CD8-positive, alpha-beta memory T cell (primary cell): Measurements from ENCODE around the gene PAX7. TPM values are rescaled to one million over a fixed set of nuclear protein-coding genes. Genes with fewer than 3 reads are reported as not detected.
A peak's percentile ranks its signal among the peaks of the same experiment; 100 is the strongest.

Source experiments
- CTCF ChIA-PET: fragments of 350-600 bp; sonication (Branson Sonifier 250); formaldehyde crosslinking; loops from one replicate; lab custom pipeline; 2021; ENCODE audit warnings: antibody characterized with exemption; lab: Charles Lee
- POLR2A ChIA-PET: fragments of 350-600 bp; sonication (Branson Sonifier 250); formaldehyde crosslinking; loops from one replicate; lab custom pipeline; 2021; ENCODE audit warnings: antibody characterized with exemption; lab: Charles Lee
- DNase-seq, 5 donors: peaks; one replicate each; pipeline versions ENCODE4 v3.0.0 to v3.0.0-alpha.2; 2020 to 2022; ENCODE audit warnings: mixed read lengths in 1 of 5
- H3K27ac ChIP-seq: one replicate; pipeline ENCODE4 v1.7.0; 2013; ENCODE audit warnings: low read depth, mild to moderate bottlenecking, low read length, moderate library complexity
- H3K27me3 ChIP-seq: 2 replicates; pipeline ENCODE4 v1.7.0; 2013; ENCODE audit warnings: low read length, mild to moderate bottlenecking; ENCODE audit not compliant: insufficient read depth, poor library complexity, severe bottlenecking
- H3K36me3 ChIP-seq: 2 replicates; pipeline ENCODE4 v1.7.0; 2013; ENCODE audit warnings: mild to moderate bottlenecking, low read length, moderate library complexity; ENCODE audit not compliant: insufficient read depth
- H3K4me1 ChIP-seq: 2 replicates; pipeline ENCODE4 v1.7.0; 2013; ENCODE audit warnings: mild to moderate bottlenecking, low read length, moderate library complexity; ENCODE audit not compliant: insufficient read depth
- H3K4me3 ChIP-seq: 2 replicates; pipeline ENCODE4 v1.7.0; 2013; ENCODE audit warnings: mild to moderate bottlenecking, low read length
- H3K9me3 ChIP-seq: 2 replicates; pipeline ENCODE4 v1.7.0; 2013; ENCODE audit warnings: mild to moderate bottlenecking, low read length
- H3K27ac Mint-ChIP-seq, 8 donors: one replicate each; pipeline ENCODE4 v1.8.0; 2020 to 2021; ENCODE audit warnings: mixed read lengths in 8 of 8, mild to moderate bottlenecking in 6 of 8, inconsistent platforms in 3 of 8, moderate library complexity in 3 of 8
- H3K27me3 Mint-ChIP-seq, 2 donors: one replicate each; pipeline ENCODE4 v1.8.0; 2020 to 2021; ENCODE audit warnings: mixed read lengths in 2 of 2, mild to moderate bottlenecking in 1 of 2, moderate library complexity in 1 of 2
- H3K36me3 Mint-ChIP-seq, 3 donors: one replicate each; pipeline ENCODE4 v1.8.0; 2020 to 2021; ENCODE audit warnings: mixed read lengths in 3 of 3, inconsistent platforms in 1 of 3, mild to moderate bottlenecking in 1 of 3
- H3K4me1 Mint-ChIP-seq, 3 donors: one replicate each; pipeline ENCODE4 v1.8.0; 2020 to 2021; ENCODE audit warnings: mixed read lengths in 3 of 3, inconsistent platforms in 1 of 3, mild to moderate bottlenecking in 1 of 3
- H3K4me3 Mint-ChIP-seq, 7 donors: one replicate each; pipeline ENCODE4 v1.8.0; 2020 to 2021; ENCODE audit warnings: mixed read lengths in 7 of 7, mild to moderate bottlenecking in 6 of 7, moderate library complexity in 4 of 7, inconsistent platforms in 2 of 7
- H3K9me3 Mint-ChIP-seq, 5 donors: one replicate each; pipeline ENCODE4 v1.8.0; 2020 to 2022; ENCODE audit warnings: mixed read lengths in 5 of 5, mild to moderate bottlenecking in 3 of 5, moderate library complexity in 2 of 5, inconsistent platforms in 1 of 5
- polyA plus RNA-seq: library from polyadenylated mRNA; unstranded; fragments of 300-500 nt; fragmentation: Illumina TruSeq; gene quantifications from one replicate; pipeline ENCODE4 v1.2.3, GENCODE V29; 2021
- total RNA-seq, 2 experiments: library from RNA; stranded (reverse); gene quantifications; one replicate each; pipeline ENCODE4 v1.2.3, GENCODE V29; 2021

Gene PAX7
- total and polyA plus RNA-seq, 3 experiments from 2014 or later = not detected

GRCh38 chr1:18608534-18608933 is 22.1 kb upstream of the PAX7 start:
- Mint-ChIP-seq H3K4me3 (no peak overlapping the region), H3K27ac (no peak overlapping the region), H3K36me3 (no peaks in the 10 kb centered on the region), H3K4me1 (no peaks in the 10 kb centered on the region), H3K9me3 (no peaks in the 10 kb centered on the region), H3K27me3 (peaks cover 7 to 30% of the 10 kb centered on the region in 2 donors)
- H3K4me3 ChIP-seq = no peak overlapping the region
- no peak overlapping the region for H3K27ac ChIP-seq
- POLR2A ChIA-PET = no interaction called here
- H3K9me3 ChIP-seq = no peaks in the 10 kb centered on the region
- CTCF ChIA-PET = no interaction called here
- no peak for DNase-seq
- no peaks in the 10 kb centered on the region for H3K36me3 ChIP-seq
- H3K27me3 ChIP-seq = peaks cover 4% of the 10 kb centered on the region
- no peaks in the 10 kb centered on the region for H3K4me1 ChIP-seq

GRCh38 chr1:18611311-18611710 is 19.3 kb upstream of the PAX7 start:
- H3K9me3 Mint-ChIP-seq = no peaks in the 10 kb centered on the region
- H3K27ac Mint-ChIP-seq = no peak overlapping the region
- no peak overlapping the region for H3K4me3 Mint-ChIP-seq
- Histone ChIP-seq H3K27ac (no peak overlapping the region), H3K9me3 (no peaks in the 10 kb centered on the region), H3K4me3 (no peak overlapping the region), H3K36me3 (no peaks in the 10 kb centered on the region), H3K27me3 (peaks cover 4% of the 10 kb centered on the region), H3K4me1 (no peaks in the 10 kb centered on the region)
- H3K36me3 Mint-ChIP-seq = no peaks in the 10 kb centered on the region
- ChIA-PET POLR2A (no interaction called here), CTCF (no interaction called here)
- no peak for DNase-seq
- no peaks in the 10 kb centered on the region for H3K4me1 Mint-ChIP-seq
- peaks cover 3 to 33% of the 10 kb centered on the region in 2 donors for H3K27me3 Mint-ChIP-seq

GRCh38 chr1:18612073-18612472 is 18.6 kb upstream of the PAX7 start:
- Mint-ChIP-seq H3K4me1 (no peaks in the 10 kb centered on the region), H3K4me3 (no peak overlapping the region), H3K27me3 (peaks cover 3 to 37% of the 10 kb centered on the region in 2 donors), H3K9me3 (no peaks in the 10 kb centered on the region), H3K27ac (no peak overlapping the region), H3K36me3 (no peaks in the 10 kb centered on the region)
- Histone ChIP-seq H3K36me3 (no peaks in the 10 kb centered on the region), H3K9me3 (no peaks in the 10 kb centered on the region), H3K27me3 (peaks cover 4% of the 10 kb centered on the region), H3K4me3 (no peak overlapping the region), H3K4me1 (no peaks in the 10 kb centered on the region), H3K27ac (no peak overlapping the region)
- DNase-seq = no peak
- ChIA-PET POLR2A (no interaction called here), CTCF (no interaction called here)

GRCh38 chr1:18614069-18614735 is 16.4 kb upstream of the PAX7 start:
- no peak overlapping the region for H3K4me3 ChIP-seq
- Mint-ChIP-seq H3K27ac (no peak overlapping the region), H3K4me1 (no peaks in the 10 kb centered on the region), H3K4me3 (no peak overlapping the region), H3K27me3 (peaks cover 5 to 26% of the 10 kb centered on the region in 2 donors), H3K9me3 (no peaks in the 10 kb centered on the region), H3K36me3 (no peaks in the 10 kb centered on the region)
- no peaks in the 10 kb centered on the region for H3K27me3 ChIP-seq
- H3K4me1 ChIP-seq = no peaks in the 10 kb centered on the region
- DNase-seq = no peak
- H3K9me3 ChIP-seq = no peaks in the 10 kb centered on the region
- ChIA-PET CTCF (no interaction called here), POLR2A (no interaction called here)
- H3K36me3 ChIP-seq = no peaks in the 10 kb centered on the region
- H3K27ac ChIP-seq = no peak overlapping the region

- H3K4me3 Mint-ChIP-seq = no peak overlapping the region
Measured at GRCh38 chr1:18618546-18619466, 11.8 kb upstream of the PAX7 start.

GRCh38 chr1:18619467-18619835 is 11.2 kb upstream of the PAX7 start:
- no peak overlapping the region for H3K4me3 Mint-ChIP-seq
- no peaks in the 10 kb centered on the region for H3K9me3 Mint-ChIP-seq
- no peaks in the 10 kb centered on the region for H3K36me3 Mint-ChIP-seq
- Histone ChIP-seq H3K4me3 (no peak overlapping the region), H3K9me3 (no peaks in the 10 kb centered on the region), H3K27ac (no peak overlapping the region), H3K4me1 (no peaks in the 10 kb centered on the region), H3K27me3 (no peaks in the 10 kb centered on the region), H3K36me3 (no peaks in the 10 kb centered on the region)
- peaks cover 11 to 41% of the 10 kb centered on the region in 2 donors for H3K27me3 Mint-ChIP-seq
- POLR2A ChIA-PET = no interaction called here
- no peak overlapping the region for H3K27ac Mint-ChIP-seq
- CTCF ChIA-PET = no interaction called here
- no peak for DNase-seq
- H3K4me1 Mint-ChIP-seq = no peaks in the 10 kb centered on the region

More at GRCh38 chr1:18618546-18619466, 11.8 kb upstream of the PAX7 start:
- Histone ChIP-seq H3K27me3 (no peaks in the 10 kb centered on the region), H3K36me3 (no peaks in the 10 kb centered on the region), H3K4me1 (no peaks in the 10 kb centered on the region), H3K9me3 (no peaks in the 10 kb centered on the region), H3K4me3 (no peak overlapping the region), H3K27ac (no peak overlapping the region)
- POLR2A ChIA-PET = no interaction called here
- H3K4me1 Mint-ChIP-seq = no peaks in the 10 kb centered on the region
- H3K9me3 Mint-ChIP-seq = no peaks in the 10 kb centered on the region
- H3K27me3 Mint-ChIP-seq = peaks cover 11 to 41% of the 10 kb centered on the region in 2 donors
- CTCF ChIA-PET = no interaction called here
- no peak overlapping the region for H3K27ac Mint-ChIP-seq
- H3K36me3 Mint-ChIP-seq = no peaks in the 10 kb centered on the region
- no peak for DNase-seq

- Histone ChIP-seq H3K27me3 (peaks cover 35% of the 10 kb centered on the region), H3K9me3 (no peaks in the 10 kb centered on the region), H3K4me1 (no peaks in the 10 kb centered on the region), H3K4me3 (no peak overlapping the region), H3K36me3 (no peaks in the 10 kb centered on the region), H3K27ac (no peak overlapping the region)
- CTCF ChIA-PET = no interaction called here
- peak overlapping the region in 1 of 8 donors; percentile 36 for H3K27ac Mint-ChIP-seq
- H3K4me1 Mint-ChIP-seq = peaks cover 0 to 8% (median 3%) of the 10 kb centered on the region in 3 donors
- POLR2A ChIA-PET = no interaction called here
- no peaks in the 10 kb centered on the region for H3K9me3 Mint-ChIP-seq
- no peak for DNase-seq
- no peak overlapping the region for H3K4me3 Mint-ChIP-seq
- peaks cover 60 to 84% of the 10 kb centered on the region in 2 donors for H3K27me3 Mint-ChIP-seq
- H3K36me3 Mint-ChIP-seq = no peaks in the 10 kb centered on the region
Measured at GRCh38 chr1:18628511-18628910, 2.1 kb upstream of the PAX7 start.
